ENCODE data around the gene ZNF440. TPM values are rescaled to one million over a fixed set of nuclear protein-coding genes. Genes with fewer than 3 reads are reported as not detected.
"Not testable (repeated sequence)": the region's sequence is repeated elsewhere in the genome, so short reads cannot be mapped to it uniquely, and the experiment has no call there.

Gene ZNF440
- polyA plus RNA-seq, 2 of the 4 experiments (the other 2 are of a cell fraction), result 0.03 TPM; not detected in 1

- no peak for TF ChIP-seq SMC3 (IDR thresholded peaks at IDR 0.05)
These were observed 34.8 kb downstream of the ZNF440 start, which contains the start of gene ZNF439 (continued) for GRCh38 chr19:11848594-11849469.

- FAIRE-seq; H3K4me2 ChIP-seq; H3K4me3 ChIP-seq; DNase-seq (ENCODE audit: low read depth in 1 of 2, low spot score in 1 of 2); CTCF ChIA-PET; H3K27ac ChIP-seq; POLR2A ChIA-PET; H3K4me1 ChIP-seq; H3K9me3 ChIP-seq; ATAC-seq: not testable (repeated sequence)
- WGBS (ENCODE audit: missing lambda C conversion rate), result 41% methylated on average over 4 of the region's 4 CpGs
These were observed 36.2 kb downstream of the ZNF440 start for GRCh38 chr19:11850289-11850688.

- ATAC-seq (no peak), FAIRE-seq (no peak), DNase-seq (ENCODE audit: low read depth in 1 of 2, low spot score in 1 of 2) (no peak)
- POLR2A ChIA-PET, result no interaction called here
- 27% methylated on average over 3 of the region's 3 CpGs for WGBS (ENCODE audit: missing lambda C conversion rate)
- Histone ChIP-seq H3K9me3 (no peaks in the 10 kb centered on the region), H3K4me2 (no peak overlapping the region), H3K27ac (no peak overlapping the region), H3K4me1 (no peaks in the 10 kb centered on the region), H3K4me3 (no peak overlapping the region)
- CTCF ChIA-PET, result no interaction called here
- TF ChIP-seq GATA3 (IDR thresholded peaks at IDR 0.05; ENCODE audit: borderline replicate concordance), result no peak
- no peak for TF ChIP-seq PBX3 (IDR thresholded peaks at IDR 0.05)
- no peak for TF ChIP-seq FOSB (CRISPR knock-in tag; IDR thresholded peaks at IDR 0.05)
- no peak for TF ChIP-seq HOXB13 (CRISPR knock-in tag; IDR thresholded peaks at IDR 0.05; ENCODE audit: low read depth)
- no peak for TF ChIP-seq ELK1 (IDR thresholded peaks at IDR 0.05; ENCODE audit: low read depth, low read length)
- no peak for TF ChIP-seq TFCP2L1 (CRISPR knock-in tag; IDR thresholded peaks at IDR 0.05)
- no peak for TF ChIP-seq CEBPB (IDR thresholded peaks at IDR 0.05)
- no peak for TF ChIP-seq EHMT2 (IDR thresholded peaks at IDR 0.05; ENCODE audit: low read depth)
- no peak for TF ChIP-seq MAX (IDR thresholded peaks at IDR 0.05)
- no peak for TF ChIP-seq RFX5 (IDR thresholded peaks at IDR 0.05)
- no peak for TF ChIP-seq JUN (IDR thresholded peaks at IDR 0.05)
- TF ChIP-seq EP300 (IDR thresholded peaks at IDR 0.05), result no peak
- no peak for TF ChIP-seq RNF2 (IDR thresholded peaks at IDR 0.05; ENCODE audit: borderline replicate concordance, low read depth)
- no peak for TF ChIP-seq PHF8 (IDR thresholded peaks at IDR 0.05; ENCODE audit: borderline replicate concordance, low read depth)
- no peak for TF ChIP-seq HDAC2 (IDR thresholded peaks at IDR 0.05)
- no peak for TF ChIP-seq TP53 (CRISPR knock-in tag; IDR thresholded peaks at IDR 0.05)
- TF ChIP-seq NR3C1 (IDR thresholded peaks at IDR 0.05), result no peak
These were observed 39.3 kb downstream of the ZNF440 start for GRCh38 chr19:11853358-11853757.

GRCh38 chr19:11856596-11857250, 42.6 kb downstream of the ZNF440 start:
- FAIRE-seq, result no peak
- 14% methylated on average over 12 of the region's 12 CpGs for WGBS (ENCODE audit: missing lambda C conversion rate)
- H3K27ac ChIP-seq, result no peak overlapping the region
- H3K4me1 ChIP-seq, result no peaks in the 10 kb centered on the region
- DNase-seq (ENCODE audit: low read depth in 1 of 2, low spot score in 1 of 2), result no peak
- ATAC-seq, result no peak
- no peak overlapping the region for H3K4me2 ChIP-seq
- ChIA-PET POLR2A (no interaction called here), CTCF (no interaction called here)
- H3K9me3 ChIP-seq, result no peaks in the 10 kb centered on the region
- H3K4me3 ChIP-seq, result no peak overlapping the region
- TF ChIP-seq HOXA7 (CRISPR knock-in tag; IDR thresholded peaks at IDR 0.05) (no peak), RAD21 (conservative IDR thresholded peaks at IDR 0.05 in 1 of 2, IDR thresholded peaks at IDR 0.05 in 1 of 2) (no peak), CHD4 (IDR thresholded peaks at IDR 0.05; ENCODE audit: borderline replicate concordance) (no peak), EP300 (IDR thresholded peaks at IDR 0.05) (no peak), MAZ (IDR thresholded peaks at IDR 0.05; ENCODE audit: borderline replicate concordance, low read depth, low read length) (no peak), SREBF2 (IDR thresholded peaks at IDR 0.05) (no peak), BCL3 (IDR thresholded peaks at IDR 0.05) (no peak), HOXB5 (CRISPR knock-in tag; IDR thresholded peaks at IDR 0.05) (no peak), CBX2 (IDR thresholded peaks at IDR 0.05; ENCODE audit: borderline replicate concordance, low read depth) (no peak), HOXB13 (CRISPR knock-in tag; IDR thresholded peaks at IDR 0.05; ENCODE audit: low read depth) (no peak), RARB (CRISPR knock-in tag; IDR thresholded peaks at IDR 0.05) (no peak), GATA3 (IDR thresholded peaks at IDR 0.05; ENCODE audit: borderline replicate concordance) (no peak), TFCP2L1 (CRISPR knock-in tag; IDR thresholded peaks at IDR 0.05) (no peak), FOXS1 (CRISPR knock-in tag; IDR thresholded peaks at IDR 0.05) (no peak), CEBPB (IDR thresholded peaks at IDR 0.05) (no peak), ZC3H11A (IDR thresholded peaks at IDR 0.05) (no peak), TP53 (CRISPR knock-in tag; IDR thresholded peaks at IDR 0.05) (no peak)
